ENCODE data around the gene UBL3. TPM values are rescaled to one million over a fixed set of nuclear protein-coding genes. Genes with fewer than 3 reads are reported as not detected.

The UBL3 gene
- total RNA-seq, 1 donor from 2014 or later = 67.9 TPM

DNA sequence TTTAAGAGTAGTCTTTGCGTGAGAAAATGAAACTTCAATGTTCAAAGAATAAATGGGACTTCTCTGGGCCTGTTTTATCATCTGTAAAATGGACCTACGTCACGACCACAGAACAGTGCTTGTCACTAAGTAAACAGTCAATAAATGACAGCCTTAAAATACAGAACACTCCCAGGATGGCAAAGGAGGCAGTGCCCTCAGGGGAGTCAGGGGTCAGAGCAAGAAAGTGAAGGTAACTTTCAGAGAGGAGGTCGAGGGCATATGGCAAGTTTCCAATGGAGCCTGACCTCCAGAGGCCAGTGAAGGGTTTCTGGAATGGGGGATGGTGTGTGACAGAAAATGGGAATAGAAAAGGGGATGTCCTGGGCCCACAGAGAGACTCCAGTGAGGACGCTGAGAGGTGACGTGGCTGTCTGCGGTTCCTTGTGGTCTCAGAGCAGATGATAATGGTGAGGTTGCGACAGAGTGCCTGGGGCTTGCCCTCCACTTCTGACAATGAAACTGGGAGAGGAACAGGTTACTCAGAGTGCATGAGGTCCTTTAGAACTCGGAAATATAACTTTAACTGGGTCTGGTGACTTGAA is 91.8 kb downstream of the UBL3 start:
- peak; percentile 31 for DNase-seq (ENCODE audit: low spot score)

DNA sequence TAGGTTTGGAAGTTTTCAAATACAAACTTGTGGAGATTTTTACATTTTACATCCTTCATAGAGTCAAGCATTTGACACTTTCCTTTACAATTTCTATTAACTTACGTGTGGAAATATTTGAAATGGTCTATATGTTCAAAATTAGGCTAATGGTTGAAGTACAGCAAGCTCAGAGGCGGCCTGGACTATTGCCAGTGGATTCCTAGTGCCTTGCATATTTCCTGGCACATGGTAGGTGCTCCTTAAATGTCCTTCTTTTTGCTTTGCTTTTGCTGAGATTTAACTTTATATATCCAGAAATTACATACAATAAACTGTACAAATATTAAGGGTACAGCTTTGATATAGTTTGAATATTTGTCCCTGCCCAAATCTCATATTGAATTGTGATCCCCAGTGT is 93.9 kb downstream of the UBL3 start:
- no peak for DNase-seq (ENCODE audit: low spot score)

DNA sequence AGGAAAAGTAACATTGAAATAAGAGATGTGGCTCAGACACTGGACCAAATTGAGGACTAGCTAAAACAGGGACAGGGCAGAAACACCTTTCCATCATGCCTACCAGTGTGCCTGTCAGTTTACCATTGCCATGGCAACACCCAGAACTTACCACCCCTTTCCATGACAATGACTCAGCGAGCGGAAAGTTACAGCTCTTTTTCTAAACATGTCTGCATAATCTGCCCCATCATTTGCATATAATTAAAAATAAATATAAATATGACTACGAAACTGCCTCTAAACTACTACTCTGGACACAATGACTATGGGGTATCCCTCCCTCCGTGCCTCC is 96.0 kb downstream of the UBL3 start:
- DNase-seq (ENCODE audit: low spot score) = no peak

DNA sequence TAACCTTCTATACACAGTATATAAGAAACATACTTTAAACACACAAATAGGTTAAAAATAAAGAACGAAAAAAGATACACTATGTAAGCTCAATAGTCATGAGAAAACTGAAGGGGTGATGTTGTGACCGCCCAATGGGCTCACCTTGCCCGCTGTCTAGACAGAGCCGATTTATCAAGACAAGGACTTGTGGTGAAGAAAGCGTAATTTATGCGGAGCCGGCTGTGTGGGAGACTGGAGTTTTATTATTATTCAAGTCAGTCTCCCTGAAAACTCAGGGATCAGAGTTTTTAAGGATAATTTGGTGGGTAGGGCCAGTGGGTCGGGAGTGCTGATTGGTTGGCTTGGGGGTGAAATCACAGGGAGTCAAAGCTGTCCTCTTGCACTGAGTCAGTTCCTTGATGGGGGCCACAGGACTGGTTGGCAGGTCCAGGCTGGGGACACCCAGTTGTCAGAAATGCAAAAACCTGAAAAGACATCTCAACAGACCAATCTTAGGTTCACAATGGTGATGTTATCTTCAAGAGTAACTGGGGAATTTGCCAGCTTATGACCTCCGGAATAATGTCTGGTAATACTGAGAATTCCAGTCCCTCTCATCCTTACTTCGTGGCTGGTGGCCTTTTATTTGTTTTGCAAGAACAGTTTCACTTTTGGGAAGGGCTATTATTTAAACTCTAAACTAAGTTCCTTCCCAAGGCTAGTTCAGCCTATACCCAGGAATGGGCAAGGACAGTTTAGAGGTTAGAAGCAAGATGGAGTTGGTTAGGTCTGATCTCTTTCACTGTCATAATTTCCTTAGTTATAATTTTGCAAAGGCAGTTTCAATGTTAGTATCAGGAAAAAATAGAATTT is 96.6 kb downstream of the UBL3 start:
- no peak for DNase-seq (ENCODE audit: low spot score)

DNA sequence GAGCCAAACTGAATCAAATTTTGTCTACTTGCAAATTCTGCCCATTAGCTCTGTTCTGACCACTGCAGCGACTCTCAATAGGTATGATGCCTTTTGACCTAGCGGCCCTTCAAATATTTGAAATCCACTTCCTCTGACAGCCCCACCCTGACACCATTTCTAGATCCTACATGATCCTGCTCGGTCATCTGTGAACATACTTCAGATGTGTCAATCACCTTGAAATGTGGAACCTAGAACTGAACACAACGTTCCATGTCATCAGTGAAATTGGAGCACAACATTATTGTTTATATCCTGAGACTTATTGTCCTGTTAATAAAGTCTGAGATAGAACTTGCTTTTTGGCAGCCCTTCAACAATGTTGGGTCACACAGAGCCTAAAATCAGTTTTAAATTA is 98.2 kb downstream of the UBL3 start:
- no peak for DNase-seq (ENCODE audit: low spot score)

DNA sequence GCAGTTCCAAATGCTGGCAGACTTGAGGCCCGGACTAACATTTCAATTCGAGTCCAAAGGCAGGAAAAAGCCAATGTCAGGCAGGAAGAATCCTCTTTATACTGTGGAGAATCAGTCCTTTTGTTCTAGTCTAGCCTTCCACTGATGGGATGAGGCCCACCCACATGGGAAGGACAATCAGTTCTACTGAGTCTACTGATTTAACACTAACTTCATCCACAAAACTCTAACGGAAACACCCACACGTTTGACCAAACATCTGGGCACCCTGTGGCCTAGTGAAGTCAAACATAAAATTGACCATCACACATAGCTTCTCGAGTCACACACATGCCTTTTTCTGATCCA is 100.3 kb downstream of the UBL3 start:
- no peak for DNase-seq (ENCODE audit: low spot score)

DNA sequence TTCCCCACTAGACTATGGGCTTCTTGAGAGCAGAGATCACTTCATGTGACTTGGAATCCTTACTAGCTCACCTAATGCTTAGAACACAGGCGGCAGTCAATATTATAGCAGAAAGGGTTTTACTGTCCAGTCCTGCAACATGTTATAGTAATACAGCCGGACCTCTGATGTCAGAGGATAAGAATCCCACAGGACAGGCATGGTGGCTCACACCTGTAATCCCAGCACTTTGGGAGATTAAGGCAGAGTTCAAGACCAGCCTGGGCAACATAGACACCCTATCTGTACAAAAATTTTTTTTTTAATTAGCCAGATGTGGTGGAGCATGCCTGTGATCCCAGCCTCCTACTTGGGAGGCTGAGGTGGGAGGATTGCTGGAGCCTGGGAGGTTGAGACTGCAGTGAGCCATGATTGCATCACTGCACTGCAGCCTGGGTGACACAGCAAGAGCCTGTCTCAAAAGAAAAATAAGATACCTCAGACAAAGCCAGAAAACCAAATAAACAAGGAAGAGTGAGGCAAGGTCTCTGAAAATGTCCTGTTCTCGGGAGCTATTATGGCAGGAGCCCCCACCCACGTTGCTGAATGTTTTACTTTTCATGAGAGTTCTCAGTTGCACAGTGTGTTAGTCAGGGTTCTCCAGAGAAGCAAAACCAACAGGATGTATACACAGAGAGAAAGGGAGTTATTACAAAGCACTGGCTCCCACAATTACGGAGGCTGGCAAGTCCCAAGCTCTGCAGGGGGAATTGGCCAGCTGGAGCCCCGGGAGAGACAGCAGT is 100.8 kb downstream of the UBL3 start:
- no peak for DNase-seq (ENCODE audit: low spot score)

DNA sequence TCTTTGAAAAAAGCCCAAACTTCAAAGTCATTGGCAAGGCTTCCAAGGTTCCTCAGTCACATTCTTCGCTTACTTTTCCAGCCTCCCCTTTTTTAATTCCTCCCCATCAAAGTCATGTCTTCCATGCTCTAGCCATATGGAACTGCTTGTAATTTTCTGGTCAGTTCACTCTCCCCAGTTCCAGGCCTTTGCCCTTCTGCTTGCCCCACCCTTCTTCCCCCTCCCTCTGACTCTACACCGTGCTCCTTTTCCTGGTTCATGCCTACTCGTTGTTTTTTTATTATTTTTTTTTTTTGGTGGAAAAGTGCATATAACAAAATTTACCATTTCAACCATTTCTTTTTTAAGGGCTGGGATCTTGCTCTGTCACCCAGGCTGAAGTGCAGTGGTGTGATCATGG is 102.3 kb downstream of the UBL3 start:
- no peak for DNase-seq (ENCODE audit: low spot score)

DNA sequence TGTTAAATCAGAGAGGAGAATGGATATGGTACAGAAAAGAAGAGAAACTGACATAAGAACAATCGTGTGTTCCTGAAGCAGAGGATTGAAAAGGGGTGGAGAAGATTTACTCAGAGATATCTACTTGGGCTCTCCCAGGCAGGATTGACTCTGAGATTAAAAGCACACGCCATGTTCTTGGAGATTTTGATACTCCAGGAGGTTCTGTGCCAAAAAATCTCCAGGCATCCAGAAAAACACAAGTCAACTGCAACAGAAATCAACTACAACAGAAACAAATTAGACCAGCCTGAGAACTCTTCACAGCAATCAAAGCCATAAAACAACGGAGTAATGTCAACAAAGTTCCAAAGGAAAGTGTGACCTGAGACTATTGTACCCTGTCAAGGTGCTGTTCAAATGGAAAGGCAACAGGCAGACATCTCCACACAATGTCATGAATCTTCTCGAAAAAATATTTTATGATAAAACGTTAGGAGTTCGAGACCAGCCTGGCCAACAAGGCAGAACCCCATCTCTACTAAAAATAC is 104.2 kb downstream of the UBL3 start:
- no peak for DNase-seq (ENCODE audit: low spot score)

DNA sequence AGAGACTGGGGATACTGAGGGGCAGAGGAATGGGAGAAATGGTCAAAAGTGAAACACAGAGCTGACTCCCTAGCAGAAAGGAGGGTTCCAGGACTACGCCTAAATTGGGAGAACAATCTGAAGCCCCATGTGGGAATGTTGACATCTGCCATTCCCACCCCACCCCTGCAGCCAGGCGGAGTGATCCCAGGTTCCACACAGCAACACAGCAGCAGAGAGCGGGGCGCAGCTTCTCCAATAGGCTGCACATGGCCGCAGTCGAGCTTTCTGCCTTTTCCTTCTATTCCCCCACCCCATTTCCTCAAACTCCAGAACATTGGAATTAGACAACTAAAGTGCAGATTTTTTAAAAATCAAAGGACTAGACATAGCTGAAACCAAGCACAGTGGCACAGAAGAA is 104.7 kb downstream of the UBL3 start:
- DNase-seq (ENCODE audit: low spot score) = no peak

DNA sequence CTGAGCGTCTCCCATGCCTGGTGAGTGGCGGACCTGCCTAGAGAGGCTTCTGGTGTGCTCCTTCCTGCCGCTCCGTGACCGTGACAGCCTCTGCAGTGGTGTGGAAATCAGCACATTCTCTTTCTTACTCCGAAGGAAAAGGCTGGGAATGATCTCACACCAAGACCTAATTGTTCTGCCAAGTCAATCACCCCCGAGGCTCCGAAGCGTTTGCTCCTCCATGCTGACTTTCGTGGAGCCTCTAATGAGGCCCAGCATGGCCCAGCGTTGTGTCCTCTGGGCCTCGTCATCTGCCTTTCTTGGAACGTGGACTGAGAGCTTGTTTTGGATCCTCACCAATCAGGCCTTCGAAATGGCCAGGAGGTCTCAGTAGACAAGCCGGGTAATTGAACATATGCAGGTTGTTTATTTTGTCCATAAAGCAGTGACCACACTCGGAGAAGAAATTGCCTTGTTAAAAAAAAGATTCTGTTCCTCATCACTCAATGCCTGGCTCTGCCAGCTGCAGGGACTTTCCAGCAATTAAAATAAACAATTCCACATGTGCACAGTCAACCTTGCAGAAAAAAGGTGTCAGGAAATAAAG is 107.1 kb downstream of the UBL3 start:
- no peak for DNase-seq (ENCODE audit: low spot score)

DNA sequence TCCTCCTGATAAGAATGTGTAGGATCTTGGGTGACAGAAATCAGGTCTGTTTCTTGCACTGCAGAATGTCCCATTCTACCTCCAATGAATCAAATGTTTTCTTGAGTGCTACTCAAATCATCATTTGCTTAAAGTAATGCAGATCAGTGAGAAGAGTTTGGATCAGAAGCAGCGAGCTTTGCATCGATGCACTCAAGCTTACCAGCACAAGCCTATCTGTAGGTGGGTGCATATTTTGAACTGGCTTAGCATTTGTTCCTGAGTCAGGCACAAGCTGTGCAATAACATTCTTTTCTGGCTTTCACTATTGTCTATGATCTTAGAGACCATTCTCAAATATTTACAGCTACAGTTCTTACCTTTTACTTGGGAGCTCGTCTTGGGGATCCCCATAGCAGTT is 109.5 kb downstream of the UBL3 start:
- no peak for DNase-seq (ENCODE audit: low spot score)

DNA sequence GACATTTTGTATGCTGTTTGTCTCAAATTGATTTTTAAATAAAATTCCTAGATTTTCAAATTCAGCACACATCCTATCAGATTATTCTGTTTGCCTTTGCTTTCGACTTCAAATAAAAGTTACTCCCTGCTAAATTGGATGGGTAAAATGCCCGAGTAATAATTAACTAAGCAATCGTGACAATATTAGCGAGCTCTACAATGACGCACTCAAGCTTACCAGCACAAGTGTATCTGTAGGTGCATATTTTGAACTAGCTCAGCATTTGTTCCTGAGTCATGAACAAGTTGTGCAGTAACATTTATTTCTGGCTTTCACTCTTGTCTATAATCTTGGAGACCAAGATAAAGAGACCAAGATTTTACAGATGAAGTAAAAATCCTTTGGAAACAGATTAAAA is 113.4 kb downstream of the UBL3 start:
- DNase-seq (ENCODE audit: low spot score) = no peak

DNA sequence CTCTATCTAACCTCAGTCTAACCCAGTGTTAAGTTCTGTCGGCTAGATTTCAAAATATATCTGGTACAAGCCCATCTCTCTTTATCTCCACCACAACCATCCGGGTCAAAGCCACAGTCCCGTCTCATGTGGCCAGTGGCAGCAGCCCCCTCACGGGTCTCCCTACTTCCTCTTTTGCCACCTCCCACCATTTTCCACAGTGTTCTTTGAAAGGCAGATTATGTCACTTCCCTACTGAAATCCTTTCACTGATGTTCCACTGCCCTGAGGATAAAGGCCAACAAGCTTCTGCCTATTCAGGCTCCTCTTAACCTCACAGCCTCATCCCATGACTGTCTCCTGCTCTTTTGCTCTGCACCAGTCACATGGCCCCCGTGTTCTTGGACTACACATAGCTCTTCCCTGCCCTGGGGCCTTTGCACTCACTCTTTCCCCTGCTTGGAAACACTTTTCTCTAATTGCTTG is 117.2 kb downstream of the UBL3 start:
- no peak for DNase-seq (ENCODE audit: low spot score)

DNA sequence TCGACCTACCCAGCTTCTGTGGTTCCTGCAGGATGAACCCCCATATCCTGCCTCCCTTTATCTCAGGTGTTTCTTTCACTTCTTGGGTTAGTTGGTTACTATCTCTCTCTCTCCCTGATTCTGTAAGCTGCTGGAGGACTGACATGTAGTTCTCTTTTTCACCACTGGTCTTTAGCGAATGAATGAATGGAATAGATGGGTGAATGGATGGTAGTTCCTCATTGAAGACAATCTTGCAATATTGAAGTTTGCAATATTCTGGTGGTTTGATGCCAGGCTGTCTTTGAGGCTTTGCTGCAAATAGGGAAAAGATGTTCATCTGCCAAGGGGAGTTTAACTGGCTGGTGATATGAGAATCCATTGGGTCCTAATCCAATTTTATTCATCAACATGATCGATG is 120.2 kb downstream of the UBL3 start:
- no peak for DNase-seq (ENCODE audit: low spot score)

DNA sequence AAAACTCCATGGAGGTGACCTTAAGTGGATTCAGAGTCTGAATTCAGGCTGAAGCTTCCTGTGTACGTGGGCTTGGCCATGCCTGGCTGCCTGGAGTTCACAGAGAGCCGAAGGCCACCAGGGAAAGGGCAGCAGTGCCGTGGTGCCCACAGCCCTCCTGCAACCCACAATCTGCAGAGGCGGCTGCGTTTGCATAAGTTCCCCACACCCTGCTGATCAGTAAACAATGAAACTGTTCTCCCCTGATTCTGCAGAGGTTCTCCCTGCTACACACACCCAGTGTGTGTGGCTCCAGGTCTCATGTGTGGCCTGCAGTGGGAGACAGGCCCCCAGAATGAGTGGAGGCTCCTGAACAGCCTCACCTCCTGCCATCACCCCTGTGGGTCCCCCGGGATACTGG is 128.0 kb downstream of the UBL3 start:
- no peak for DNase-seq (ENCODE audit: low spot score)

DNA sequence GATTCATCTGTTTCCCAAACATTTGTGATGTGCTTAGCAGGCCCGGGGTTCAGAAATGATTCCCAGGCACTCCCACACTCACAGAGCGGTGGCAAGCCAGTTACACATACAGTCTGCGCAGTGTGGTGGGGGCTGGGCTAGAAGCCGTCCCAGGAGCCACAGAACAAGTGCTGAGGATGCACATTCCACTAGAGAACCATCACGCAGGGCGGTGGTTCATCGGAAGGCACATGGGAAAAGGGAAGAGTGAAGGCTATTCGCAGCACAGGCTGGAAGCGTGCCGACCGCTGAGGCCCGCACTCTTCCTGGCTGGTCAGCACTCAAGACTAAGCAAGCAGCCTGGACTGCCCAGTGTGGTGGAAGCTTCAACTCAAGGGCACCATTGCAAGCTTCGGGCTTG is 128.7 kb downstream of the UBL3 start:
- DNase-seq (ENCODE audit: low spot score) = no peak

DNA sequence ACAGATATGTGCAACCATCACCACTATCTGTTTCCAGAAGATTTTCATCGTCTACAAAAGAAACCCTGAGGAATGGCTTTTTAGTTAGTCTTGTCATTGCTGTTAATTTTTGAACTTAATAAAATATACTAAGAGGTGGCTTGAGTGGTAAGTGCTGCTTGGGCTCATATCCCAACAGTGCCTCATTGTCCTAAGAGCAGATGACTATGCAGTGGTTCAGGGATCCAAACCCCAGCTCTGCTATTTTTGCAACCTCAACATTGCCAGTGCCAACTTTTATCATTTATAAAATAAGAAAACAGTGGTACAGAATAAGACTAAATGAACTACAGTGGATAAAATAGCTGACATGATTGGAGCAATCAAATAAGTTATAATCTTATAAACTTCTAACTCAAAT is 131.7 kb downstream of the UBL3 start:
- DNase-seq (ENCODE audit: low spot score) = no peak

DNA sequence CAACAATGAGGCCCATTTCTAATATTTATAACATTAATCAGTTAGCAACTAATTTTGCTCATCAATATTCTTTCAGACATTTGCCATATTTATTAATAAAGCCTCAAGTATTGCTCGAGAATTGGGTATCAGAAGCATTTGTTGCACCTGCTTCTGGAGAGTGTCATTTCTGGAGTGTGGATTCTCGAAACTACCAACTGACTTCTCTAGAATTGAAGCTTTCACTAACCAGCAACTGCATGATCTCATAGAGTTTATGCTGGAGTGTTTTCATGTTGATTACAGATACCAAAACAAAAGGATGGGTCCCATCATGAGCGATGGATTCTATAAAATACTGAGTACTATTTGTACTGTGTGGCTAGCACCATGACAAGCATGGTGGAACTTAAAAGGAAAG is 133.9 kb downstream of the UBL3 start:
- DNase-seq (ENCODE audit: low spot score) = no peak

Measured in mucosa of gallbladder (tissue), 1 donor.